Bronchial epithelial cell (primary cell): ENCODE data around the gene CDK14. TPM values are rescaled to one million over a fixed set of nuclear protein-coding genes. Genes with fewer than 3 reads are reported as not detected.
A peak's percentile ranks its signal among the peaks of the same experiment; 100 is the strongest.

Experiments
- DNase-seq: peaks from one replicate; pipeline ENCODE4 v3.0.0-alpha.2; 2010; ENCODE audit warnings: low read depth
- FAIRE-seq: peaks from 2 replicates; lab custom pipeline; 2011; peaks lifted over from hg19 to GRCh38; lab: Jason Lieb, UNC
- H3K27me3 ChIP-seq: 2 replicates; pipeline ENCODE4 v1.5.1; 2011; ENCODE audit warnings: low read length; ENCODE audit not compliant: control insufficient read depth, insufficient read depth
- H3K36me3 ChIP-seq: 2 replicates; pipeline ENCODE4 v1.5.1; 2011; ENCODE audit warnings: low read length; ENCODE audit not compliant: control insufficient read depth, insufficient read depth
- H3K4me3 ChIP-seq: 2 replicates; pipeline ENCODE4 v1.5.1; 2011; ENCODE audit warnings: mild to moderate bottlenecking, low read depth, low read length, control low read depth
- CTCF ChIP-seq: IDR thresholded peaks from 2 replicates; pipeline ENCODE4 v1.5.1; 2011; ENCODE audit warnings: mild to moderate bottlenecking, moderate library complexity, low read length, control low read depth, inconsistent platforms; ENCODE audit not compliant: insufficient read depth, severe bottlenecking
- total RNA-seq: library from RNA; depleted of rRNA; stranded (reverse); fragments of >200 nt; gene quantifications from 2 replicates; pipeline ENCODE4 v1.2.1, GENCODE V29; 2014

The CDK14 gene
- total RNA-seq, 1 donor from 2014 or later = 8.7 TPM

DNA sequence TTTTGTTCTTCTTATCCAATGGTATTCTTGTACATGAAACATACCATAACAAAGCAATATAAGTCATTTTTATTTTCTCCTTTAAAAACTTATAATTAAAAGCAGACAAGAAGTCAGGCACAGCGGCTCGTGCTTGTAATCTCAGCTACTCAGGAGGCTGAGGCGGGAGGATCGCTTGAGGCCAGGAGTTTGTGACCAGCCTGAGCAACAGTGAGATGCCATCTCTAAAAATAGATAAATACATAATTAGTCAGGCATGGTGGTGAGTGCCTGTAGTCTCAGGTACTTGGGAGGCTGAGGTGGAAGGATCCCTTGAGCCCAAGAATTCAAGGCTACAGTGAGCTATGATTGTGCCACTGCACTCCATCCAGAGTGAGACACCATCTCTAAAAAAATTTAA is 473.0 kb downstream of the CDK14 start:
- Histone ChIP-seq H3K4me3 (no peak overlapping the region), H3K36me3 (no peaks in the 10 kb centered on the region), H3K27me3 (no peaks in the 10 kb centered on the region)
- FAIRE-seq (no peak), DNase-seq (no peak)
- TF ChIP-seq CTCF = no peak

GRCh38 chr7:91079487-91079886 is 483.4 kb downstream of the CDK14 start:
- TF ChIP-seq CTCF = no peak
- no peak overlapping the region for H3K4me3 ChIP-seq
- FAIRE-seq = no peak

DNA sequence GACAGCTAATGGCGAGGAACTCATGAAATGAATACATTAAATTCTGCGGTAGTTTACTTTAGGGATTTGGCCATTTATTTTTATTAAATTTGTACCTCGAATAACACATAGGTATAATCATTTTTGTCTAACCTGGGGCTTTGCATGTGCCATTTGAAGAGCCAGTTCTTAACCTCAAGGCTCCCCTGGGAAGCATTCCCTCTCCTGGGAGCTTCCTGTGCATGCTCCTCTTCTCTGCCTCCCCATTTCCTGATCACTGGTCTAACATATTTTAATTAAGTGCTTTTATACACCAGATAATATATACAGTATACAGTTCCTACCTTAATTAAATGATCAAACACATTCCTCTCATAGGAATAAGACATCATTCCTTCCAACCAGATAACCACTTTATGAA is 484.2 kb downstream of the CDK14 start:
- TF ChIP-seq CTCF = no peak
- no peak for FAIRE-seq
- no peak for DNase-seq
- no peak overlapping the region for H3K4me3 ChIP-seq
- no peaks in the 10 kb centered on the region for H3K27me3 ChIP-seq
- H3K36me3 ChIP-seq = no peaks in the 10 kb centered on the region

More at GRCh38 chr7:91079487-91079886, 483.4 kb downstream of the CDK14 start:
- Histone ChIP-seq H3K36me3 (no peaks in the 10 kb centered on the region), H3K27me3 (no peaks in the 10 kb centered on the region)
- DNase-seq = no peak

GRCh38 chr7:91082038-91082437 is 485.9 kb downstream of the CDK14 start:
- no peak overlapping the region for H3K4me3 ChIP-seq
- FAIRE-seq (no peak), DNase-seq (peak; percentile 2)
- no peaks in the 10 kb centered on the region for H3K36me3 ChIP-seq
- TF ChIP-seq CTCF = no peak
- no peaks in the 10 kb centered on the region for H3K27me3 ChIP-seq

DNA sequence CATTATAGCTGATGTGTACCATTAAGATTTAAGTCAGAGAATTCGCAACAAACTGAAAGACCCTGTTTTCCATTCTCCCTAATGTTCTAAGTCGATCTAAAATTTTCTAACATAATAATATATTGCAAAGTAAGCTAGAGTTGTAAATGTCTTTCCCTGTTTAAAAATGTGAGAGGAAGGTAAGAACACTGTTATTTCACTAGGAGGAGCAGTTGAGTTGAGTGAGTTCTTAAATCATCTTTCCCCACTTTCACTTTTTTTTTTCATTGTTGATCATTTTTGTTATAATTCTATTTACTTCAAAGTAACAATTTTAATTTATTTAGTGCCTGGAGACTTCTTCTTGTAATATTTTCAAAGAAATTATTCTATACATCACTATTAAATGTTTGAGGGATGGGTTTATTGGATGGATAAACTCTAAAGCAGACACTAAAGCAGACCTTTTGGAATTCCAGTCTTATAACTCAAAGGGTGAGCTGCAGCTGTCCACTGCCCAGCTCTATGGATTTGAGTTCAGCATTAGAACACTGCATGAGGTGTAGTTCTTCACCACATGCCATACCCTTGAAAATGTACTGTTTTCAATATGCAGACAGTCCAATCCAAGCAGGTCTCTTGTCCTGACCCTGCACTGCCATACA is 486.9 kb downstream of the CDK14 start:
- H3K4me3 ChIP-seq = no peak overlapping the region
- H3K27me3 ChIP-seq = no peaks in the 10 kb centered on the region
- H3K36me3 ChIP-seq = no peaks in the 10 kb centered on the region
- TF ChIP-seq CTCF = peak; percentile 43
- DNase-seq (peak; percentile 30), FAIRE-seq (no peak)

DNA sequence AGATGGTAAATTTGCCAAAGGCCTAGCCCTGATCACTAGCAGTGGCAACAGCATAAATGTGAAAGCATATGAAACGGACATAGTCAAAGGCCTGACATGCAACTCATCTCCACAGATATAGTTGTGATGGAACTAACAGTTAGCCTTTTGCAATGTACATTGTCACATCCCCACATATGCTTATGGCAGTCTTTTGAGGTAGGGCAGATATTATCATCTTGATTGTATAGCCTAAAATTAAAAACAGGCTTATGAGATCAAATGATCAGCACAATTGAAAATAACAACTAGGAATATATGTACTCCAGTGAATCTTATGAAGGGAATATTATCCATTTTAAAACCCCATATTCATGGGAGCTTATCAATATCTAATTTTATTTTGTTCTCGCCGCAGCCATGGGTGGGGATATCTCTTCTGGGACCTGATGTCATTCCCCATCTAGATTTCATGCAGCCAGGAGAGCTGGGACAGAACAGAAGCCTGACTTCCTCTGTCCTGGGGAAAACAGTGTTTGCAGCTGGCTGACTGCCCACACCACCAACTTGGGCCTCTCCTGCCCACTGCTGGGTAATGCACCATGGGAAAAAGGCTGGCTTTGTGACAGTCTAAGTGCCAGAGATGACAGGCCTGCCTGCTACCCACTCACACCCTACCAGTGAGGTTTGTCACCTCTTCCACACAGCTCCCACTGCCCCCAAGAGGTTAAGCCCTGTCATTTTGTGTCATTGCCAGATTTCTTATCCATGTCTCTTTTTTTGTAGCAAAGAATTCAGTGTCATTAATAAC is 487.9 kb downstream of the CDK14 start:
- Histone ChIP-seq H3K27me3 (no peaks in the 10 kb centered on the region), H3K36me3 (no peaks in the 10 kb centered on the region), H3K4me3 (no peak overlapping the region)
- DNase-seq (no peak), FAIRE-seq (no peak)
- no peak for TF ChIP-seq CTCF
